HG03196 (cell line): Measurements from ENCODE around the gene OR10Z1.

Source experiments
- ATAC-seq: cut with Tn5 transposase; IDR thresholded peaks from one replicate; pipeline ENCODE4 v1.9.1; 2021; ENCODE audit not compliant: unreplicated experiment

OR10Z1 gene, protein sequence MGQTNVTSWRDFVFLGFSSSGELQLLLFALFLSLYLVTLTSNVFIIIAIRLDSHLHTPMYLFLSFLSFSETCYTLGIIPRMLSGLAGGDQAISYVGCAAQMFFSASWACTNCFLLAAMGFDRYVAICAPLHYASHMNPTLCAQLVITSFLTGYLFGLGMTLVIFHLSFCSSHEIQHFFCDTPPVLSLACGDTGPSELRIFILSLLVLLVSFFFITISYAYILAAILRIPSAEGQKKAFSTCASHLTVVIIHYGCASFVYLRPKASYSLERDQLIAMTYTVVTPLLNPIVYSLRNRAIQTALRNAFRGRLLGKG

DNA sequence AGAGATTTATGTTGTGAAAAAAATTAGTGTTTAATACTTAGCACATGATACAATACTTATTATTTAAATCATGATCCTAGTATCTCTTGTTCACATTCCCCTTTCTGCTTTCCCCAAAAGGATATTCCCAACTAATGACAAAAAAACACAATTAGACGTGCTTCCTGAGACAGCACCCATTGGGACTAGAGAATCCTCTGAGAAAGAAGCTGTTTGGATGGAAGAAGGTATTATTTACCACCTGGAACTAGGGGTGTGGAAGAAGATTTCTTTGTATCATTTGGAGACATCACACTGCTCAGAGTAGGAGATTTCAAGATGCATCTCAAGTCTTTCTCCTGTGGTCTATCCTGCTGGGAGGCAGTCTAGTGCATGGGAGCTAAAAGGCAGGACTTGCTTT is at the start of gene OR10Z1:
OR10Z1 (plus strand) TSS at position 301 of the 400 bp plus-strand sequence. CDS start 1,171 bp downstream, outside the sequence.
- ATAC-seq = no peak

DNA sequence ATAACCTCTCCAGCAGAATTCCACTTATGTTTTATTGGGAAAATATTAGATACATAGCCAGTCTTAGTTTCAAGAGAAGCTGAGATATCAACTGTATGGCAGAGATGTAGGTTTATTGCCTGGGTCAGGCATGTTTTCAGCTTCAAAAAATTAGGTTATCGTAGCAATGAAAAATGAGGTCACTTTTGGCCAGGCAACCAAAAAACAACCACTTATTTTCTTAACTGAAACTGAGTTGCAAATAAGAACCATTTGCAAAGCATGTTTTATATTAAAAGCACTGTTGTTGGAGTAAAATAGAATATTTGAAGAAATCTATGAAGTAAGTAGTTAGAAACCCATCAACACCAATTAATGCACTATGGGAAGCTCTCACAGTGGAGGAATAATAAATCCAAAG is 45.4 kb upstream of the OR10Z1 start:
- no peak for ATAC-seq

DNA sequence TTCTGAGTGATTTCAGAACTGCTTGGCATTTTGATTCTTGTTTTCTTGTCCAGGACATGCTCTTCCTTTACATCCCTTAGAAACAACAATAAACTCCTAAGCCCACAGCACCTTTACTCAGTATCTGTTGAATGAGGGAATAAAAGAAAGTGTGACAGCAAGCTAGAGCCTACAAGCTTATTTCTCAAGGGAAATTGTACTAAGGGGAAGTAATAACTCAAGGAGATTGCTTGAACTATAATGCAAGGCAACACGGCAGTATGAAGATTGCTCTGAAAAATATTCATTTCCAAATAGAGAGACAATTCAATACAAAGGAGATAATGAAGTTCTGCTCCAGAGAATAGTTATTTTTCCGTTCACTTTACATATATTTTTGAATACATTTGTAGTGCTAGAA is 41.2 kb upstream of the OR10Z1 start:
- no peak for ATAC-seq

DNA sequence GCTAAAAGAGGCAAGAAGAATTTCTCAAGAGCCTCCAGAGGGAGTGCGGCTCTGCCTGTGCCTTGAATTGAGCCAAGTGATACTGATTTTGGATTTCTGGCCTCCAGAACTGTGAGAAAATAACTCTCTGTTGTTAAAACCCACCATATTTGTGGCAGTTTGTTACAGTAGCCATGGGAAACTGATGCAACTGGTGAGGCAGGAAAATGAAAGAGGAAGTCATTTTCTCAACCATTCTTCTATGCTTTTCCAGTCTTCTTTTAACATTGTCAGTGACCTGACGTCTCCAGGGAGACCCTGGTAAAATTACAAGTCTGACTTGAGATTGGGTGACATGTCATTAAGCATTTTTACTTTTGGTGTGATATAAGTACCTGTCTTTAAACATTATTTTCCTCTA is 40.5 kb upstream of the OR10Z1 start:
- ATAC-seq = no peak

DNA sequence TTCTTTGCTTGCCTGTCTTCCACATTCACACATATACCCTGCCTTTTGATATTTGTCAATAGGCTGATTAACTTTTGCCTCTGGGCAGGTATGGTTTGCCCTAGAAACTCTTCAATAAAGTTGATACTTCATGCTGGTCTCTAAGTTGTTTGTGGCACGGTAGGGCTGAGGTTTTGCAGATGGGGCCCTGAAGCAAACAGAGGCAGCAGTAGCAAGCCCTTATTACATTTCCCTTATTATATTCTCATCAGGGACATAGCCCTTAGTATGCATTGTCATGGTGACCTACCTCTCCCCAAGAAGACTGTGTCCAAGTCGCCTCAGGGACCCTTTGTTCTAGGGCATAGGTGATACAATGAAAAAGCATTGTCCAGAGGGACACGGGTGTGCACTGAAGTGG is 34.6 kb upstream of the OR10Z1 start, which contains the start of gene OR6P1:
OR6P1 (minus strand) TSS at position 101 of the 400 bp plus-strand sequence. CDS start 6,976 bp downstream, outside the sequence.
- no peak for ATAC-seq

DNA sequence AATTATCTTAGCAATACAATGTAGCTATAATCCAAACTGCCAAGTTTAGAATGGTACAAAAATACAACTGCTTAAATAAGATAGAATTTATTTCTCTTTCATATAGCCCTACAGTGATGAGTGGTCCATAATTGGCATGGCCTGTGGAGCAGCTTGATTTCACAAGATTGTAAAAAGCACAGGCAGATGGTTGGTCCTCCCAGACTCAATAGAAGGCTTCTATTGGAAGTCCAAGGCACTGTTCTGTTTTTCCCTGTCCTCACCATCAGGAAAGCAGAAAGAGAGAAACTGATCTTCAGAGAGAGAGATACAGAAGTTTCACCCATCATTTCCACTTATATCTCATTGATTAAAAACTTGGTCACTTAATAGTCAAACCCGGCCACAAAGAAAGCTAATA is 32.8 kb upstream of the OR10Z1 start:
- no peak for ATAC-seq

DNA sequence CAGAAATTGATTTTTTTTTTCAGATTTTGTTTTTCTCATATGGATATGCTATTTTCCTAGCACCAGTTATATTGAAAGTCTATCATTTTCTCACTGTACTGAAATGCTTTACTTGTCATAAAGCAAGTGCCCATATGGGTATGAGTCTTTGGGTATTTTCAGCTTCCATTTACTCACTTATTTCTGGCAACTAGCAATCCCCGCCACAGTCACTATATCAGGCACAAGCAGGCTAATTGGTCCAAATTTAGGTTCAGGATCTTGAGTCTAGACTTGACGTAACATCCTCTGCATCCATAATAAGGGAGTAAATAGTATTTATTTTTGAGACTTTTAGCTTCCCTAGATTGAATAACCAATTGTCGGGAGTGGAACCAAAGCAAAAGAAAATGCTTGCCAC is 27.5 kb upstream of the OR10Z1 start:
- ATAC-seq = no peak

DNA sequence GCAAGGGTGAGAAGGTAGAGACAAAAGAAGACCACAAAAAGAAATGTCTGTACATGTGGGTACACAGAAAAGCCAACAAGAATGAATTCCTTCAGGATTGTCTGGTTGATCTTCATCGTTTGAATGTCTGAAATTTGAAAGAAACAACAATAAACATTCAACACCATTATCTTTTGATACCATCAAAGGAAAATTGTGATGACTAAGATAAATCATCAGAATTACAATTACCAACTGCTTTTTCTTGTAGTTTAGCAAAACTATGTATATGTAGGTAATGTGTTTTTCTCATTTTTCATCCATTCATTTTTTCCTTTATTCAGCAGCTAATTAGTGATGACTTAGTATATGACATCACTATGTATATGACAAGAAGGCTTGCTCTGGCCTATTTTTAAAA is 25.3 kb upstream of the OR10Z1 start, which contains the start of gene OR10X1:
OR10X1 (minus strand) TSS at position 167 of the 400 bp plus-strand sequence; CDS start at position 167, 0 bp downstream.
- ATAC-seq = no peak

DNA sequence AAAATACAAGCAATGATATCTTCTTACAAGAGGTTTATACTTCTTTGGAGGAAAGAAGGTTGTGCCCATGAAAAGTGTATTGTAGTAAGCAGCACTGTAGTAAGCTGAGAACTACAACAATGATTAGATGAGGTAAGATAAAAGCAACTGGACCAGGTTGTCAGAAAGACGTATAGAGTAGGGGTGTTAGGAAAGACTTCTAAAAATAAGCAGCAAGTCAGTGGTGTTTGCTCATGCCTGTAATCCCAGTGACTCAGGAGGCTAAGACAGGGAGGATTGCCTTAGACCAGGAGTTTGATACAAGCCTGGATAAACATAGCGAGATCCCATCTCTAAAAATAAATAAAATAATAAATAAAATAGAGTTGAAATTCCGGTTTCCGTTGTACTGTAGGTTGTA is 21.1 kb upstream of the OR10Z1 start:
- no peak for ATAC-seq

DNA sequence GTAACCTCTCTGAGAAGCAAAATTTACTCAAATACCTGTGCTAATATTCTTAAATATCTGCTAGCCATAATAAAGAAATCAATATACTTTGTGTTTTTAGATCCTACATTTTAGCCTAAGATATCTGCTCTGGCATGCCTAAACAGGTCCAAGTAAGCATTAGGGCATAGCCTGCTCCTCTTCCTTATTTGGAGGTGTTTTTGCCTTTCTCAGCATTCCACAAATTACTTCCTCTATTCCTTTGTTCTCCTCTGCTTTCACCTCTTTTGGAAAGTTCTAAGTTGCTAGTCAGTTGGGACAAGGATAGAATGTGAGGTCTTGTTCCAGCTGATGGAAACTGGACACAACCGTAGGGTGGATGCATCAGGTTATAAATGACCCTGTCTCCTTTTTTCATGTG is 18.1 kb upstream of the OR10Z1 start:
- no peak for ATAC-seq

DNA sequence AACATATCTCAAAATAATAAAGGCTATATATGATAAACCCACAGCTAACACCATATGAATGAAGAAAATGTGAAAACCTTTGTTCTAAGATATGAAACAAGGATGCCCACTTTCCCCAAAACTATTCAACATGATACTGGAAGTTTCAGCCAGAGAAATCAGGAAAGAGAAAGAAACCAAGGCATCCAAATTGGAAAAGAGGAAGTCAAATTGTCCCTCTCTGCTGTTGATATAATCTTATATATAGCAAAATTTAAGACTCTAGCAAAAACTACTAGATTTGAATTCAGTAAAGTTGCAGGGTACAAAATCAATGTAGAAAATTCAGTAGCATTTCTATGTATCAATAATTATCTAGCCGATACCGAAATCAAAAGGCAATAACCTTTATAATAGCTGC is 4.3 kb upstream of the OR10Z1 start:
- no peak for ATAC-seq

DNA sequence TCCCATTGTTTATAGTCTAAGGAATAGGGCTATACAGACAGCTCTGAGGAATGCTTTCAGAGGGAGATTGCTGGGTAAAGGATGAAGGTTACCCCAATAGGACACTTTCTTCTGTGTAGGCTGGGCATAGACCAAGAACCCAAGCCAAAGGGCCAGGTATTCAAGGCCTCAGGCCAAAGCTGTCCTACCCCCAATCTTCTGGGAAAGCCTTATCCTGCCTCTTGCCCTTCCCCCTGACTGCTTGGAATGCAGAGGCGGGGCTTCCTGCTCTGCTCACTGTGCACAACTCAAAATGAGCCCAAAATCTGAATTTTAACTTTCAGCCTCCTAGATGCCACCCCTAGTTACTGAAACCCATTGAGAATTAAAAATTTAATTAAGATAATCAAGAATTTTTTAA is 2.2 kb downstream of the OR10Z1 start:
- no peak for ATAC-seq

DNA sequence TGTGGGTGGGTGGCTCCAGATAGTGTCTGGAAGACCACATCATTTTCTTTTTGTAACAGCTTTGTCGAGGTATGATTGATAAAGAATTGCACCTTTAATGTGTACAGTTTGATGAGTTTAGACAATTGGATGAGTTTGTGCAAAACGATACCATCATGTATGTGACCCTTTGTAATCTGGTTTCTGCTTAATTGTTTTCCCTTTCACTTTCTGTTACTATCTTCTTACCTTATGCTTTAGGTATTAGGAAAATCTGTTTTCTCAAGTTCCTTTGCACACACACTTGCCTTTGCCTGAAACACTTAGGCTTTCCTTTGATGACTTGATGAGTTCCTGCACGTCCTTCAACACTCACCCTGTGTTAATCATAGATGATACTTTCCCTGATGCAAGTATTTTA is 6.8 kb downstream of the OR10Z1 start:
- no peak for ATAC-seq

DNA sequence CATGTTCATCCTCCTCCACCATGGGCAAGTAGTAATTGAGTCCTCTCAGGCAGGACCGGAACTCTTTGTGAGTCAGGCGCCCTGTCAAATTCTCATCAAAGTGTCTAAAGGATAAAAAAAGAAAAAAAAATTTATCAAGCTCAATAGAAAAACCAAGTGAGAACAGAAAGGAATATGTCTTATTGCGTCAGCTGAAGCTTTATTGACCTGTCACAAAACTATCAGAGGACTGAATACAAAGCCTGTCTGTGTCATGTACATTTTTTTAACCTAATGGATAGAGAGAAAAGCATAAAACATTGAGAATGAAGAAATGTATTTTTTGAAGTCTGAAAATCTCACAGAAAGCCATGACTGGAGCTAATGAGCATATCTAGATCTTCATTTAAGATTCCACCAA is 8.7 kb downstream of the OR10Z1 start:
- no peak for ATAC-seq

DNA sequence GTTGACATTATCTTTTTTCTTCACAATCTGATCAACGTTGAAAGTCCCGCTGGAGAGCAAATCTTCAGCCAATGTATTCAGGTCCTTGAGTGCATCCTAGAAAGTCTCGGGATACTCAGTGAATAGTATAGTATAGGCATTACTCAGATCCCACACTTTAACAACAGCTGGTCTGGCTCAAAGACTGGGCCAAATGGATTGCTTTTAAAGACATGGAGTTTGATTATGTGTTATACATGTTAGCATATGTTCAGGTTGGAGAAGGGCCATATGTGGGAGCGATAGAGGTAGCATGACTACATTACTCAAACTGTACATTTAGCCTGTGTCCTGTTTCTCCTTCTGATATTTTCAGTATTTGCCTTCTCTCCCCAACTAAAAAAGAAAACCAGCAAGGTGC is 33.1 kb downstream of the OR10Z1 start:
- no peak for ATAC-seq

DNA sequence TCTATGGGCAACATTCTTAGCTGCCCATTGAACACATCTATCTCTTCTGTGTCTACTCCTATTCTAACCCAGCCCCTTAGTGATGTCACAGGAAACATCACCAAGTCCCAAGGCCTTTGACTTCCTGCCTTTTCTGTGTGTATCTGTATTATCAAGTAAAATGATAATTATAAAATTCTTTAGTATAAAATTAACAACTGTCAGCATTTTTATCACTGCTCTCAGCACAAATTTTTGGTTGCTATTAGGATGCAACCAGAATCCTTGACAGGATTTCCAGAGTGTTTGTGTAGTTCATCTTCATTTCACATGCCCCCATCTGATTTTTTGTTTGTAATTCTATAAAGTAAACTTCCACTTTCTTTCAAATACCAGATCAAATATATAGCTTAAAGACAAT is 33.8 kb downstream of the OR10Z1 start:
- no peak for ATAC-seq

DNA sequence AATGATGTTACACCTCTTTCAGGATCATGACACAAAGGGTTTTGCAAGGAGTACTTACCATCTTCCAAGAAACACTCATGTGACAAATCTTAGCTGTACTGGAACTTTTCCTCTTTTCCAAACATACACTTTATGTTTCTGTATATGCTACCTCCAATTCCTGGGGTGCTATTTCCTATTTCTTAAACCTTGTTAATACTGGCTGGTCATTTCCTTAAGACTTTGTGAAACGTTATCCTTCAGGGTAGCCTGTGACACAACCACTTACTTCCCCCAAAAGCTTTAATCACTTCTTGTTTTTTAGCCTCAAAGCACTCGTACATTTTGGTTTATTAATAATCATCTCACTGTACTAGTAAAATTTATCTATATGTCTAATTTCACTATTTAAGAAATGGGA is 39.4 kb downstream of the OR10Z1 start:
- ATAC-seq = no peak

DNA sequence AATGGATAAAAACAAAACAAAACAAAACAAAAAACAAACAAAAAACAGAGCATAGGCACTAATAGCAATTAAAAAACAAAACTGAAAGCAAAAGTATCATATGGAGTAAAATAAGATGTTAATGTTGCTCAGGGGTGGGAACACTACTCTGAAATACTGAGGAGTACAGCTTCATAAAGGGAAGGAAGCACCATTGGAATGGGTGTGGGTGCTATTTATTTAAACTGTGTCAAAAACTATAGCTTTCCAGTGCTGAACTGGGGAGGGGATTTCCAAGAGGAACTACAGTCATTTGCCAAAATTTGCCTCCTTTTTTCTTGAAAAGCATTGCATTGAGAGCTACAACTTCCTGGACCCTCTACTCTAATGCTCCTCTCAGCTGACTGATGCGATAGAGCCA is 41.4 kb downstream of the OR10Z1 start:
- ATAC-seq = no peak

DNA sequence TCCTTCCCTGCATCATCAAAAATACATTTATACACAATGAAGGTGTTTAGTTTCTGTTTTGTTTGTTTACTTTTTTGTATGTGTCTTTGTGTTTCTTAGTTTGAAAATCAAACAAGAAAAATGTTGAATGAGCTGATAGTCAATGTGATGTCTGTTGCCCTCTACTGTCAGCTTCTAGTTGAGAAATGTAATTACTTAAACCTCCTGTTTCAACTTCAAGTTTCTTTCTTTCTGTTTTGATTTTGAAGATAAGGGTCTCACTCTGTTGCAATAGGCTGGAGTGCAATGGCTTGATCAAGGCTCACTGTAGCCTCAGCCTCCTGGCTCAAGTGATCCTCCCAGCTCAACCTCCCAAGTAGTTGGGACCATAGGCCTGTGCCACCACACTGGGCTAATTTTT is 44.0 kb downstream of the OR10Z1 start:
- no peak for ATAC-seq

DNA sequence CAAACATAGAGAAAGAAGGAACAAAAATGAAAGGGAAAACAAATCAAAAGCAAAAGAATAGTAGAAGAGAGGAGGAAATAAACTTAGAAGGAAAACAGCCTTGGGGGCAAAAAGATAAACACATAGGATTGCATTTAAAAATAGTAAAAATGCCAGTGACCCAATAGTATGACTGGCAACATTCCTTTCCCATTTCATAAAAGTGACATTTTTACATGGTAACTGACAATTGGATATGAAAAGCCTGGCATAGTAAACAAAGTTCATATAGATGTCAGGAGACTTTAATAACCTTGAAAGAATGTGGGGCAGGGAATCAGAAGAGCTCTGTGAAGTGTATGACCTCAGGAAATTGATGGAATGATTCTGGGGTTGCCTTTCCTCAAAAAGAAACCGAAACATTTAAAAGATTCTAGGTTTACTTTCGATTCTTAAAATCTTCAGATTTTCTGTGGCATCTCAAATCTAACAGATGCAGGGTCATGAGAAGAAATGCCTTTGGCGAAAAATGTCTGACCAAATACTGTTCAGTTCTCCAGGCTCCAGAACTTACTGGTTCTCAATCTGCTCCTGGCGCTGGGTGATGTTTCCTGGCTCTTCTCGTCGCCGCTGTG is 47.8 kb downstream of the OR10Z1 start:
- ATAC-seq = no peak

DNA sequence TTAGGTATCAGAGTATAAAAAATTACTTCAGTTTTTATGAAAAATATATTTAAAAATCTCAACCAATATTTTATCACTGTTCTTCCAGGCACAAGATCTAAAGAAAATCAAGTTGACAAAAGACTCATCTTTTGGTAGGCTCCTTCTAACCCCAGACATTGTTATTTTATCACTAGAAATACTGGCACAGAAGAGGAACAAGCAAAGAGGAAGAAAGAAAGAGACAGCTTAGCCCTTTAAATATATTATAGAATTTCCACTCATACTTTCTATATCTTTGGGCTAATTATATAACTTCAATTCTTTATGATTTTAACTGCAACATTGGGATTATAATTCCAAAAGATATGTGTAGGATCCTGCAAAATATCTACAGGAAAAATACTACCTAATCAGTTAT is 49.0 kb downstream of the OR10Z1 start:
- no peak for ATAC-seq

DNA sequence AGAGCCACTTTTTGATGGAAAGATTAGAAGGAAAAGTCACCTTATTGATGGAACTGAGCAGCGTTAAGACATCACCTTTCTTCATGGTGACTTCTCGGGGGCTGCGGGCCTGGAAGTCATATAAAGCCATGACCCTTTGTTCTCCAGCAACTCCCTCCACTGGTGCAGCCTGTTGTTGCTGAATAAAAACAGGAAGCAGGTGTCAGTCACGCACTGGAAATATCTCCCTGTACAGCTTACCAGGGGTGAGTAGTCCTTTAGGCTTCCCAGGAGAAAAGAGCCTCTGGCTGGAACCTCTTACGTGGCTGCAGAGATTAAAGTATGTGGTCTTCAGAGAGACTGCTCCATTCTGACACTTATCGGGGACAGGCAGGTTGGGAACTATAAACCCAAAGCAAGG is 49.5 kb downstream of the OR10Z1 start:
- no peak for ATAC-seq
